Measurements from ENCODE around the gene SNTB2.
"Not testable (repeated sequence)": the region's sequence is repeated elsewhere in the genome, so short reads cannot be mapped to it uniquely, and the experiment has no call there.

SNTB2 gene

GRCh38 chr16:69186642-69187445 is at the start of gene SNTB2:
Gene SNTB2, plus strand, starts transcription at chr16:69187164. Its CDS starts 3 bp downstream, at chr16:69187167.
- Mint-ChIP-seq H3K27ac (peak within 1 kb of the TSS; percentile 99), H3K27me3 (no peaks in the 10 kb centered on the region), H3K36me3 (peaks cover 4% of the 10 kb centered on the region), H3K9me3 (ENCODE audit: low read depth) (no peaks in the 10 kb centered on the region), H3K4me3 (peak within 1 kb of the TSS; percentile 99), H3K4me1 (ENCODE audit: low read depth) (peaks cover 49% of the 10 kb centered on the region)

GRCh38 chr16:69138608-69139007 is 48.4 kb upstream of the SNTB2 start:
- Mint-ChIP-seq H3K4me3 (no peak overlapping the region), H3K27ac (no peak overlapping the region), H3K27me3 (no peaks in the 10 kb centered on the region), H3K9me3 (ENCODE audit: low read depth) (no peaks in the 10 kb centered on the region), H3K4me1 (ENCODE audit: low read depth) (peaks cover 31% of the 10 kb centered on the region), H3K36me3 (peaks cover 22% of the 10 kb centered on the region)

- H3K27ac Mint-ChIP-seq; H3K27me3 Mint-ChIP-seq; H3K4me3 Mint-ChIP-seq; H3K9me3 Mint-ChIP-seq (ENCODE audit: low read depth): not testable (repeated sequence)
- H3K4me1 Mint-ChIP-seq (ENCODE audit: low read depth): peaks cover 24% of the 10 kb centered on the region
- peaks cover 17% of the 10 kb centered on the region for H3K36me3 Mint-ChIP-seq
Observed at GRCh38 chr16:69139464-69139863, 47.5 kb upstream of the SNTB2 start.

GRCh38 chr16:69141014-69141413 is 46.0 kb upstream of the SNTB2 start:
- Mint-ChIP-seq H3K36me3 (peaks cover 17% of the 10 kb centered on the region), H3K4me3 (no peak overlapping the region), H3K4me1 (ENCODE audit: low read depth) (peaks cover 16% of the 10 kb centered on the region), H3K9me3 (ENCODE audit: low read depth) (no peaks in the 10 kb centered on the region), H3K27ac (no peak overlapping the region), H3K27me3 (no peaks in the 10 kb centered on the region)

GRCh38 chr16:69141936-69142335 is 45.0 kb upstream of the SNTB2 start:
- Mint-ChIP-seq H3K36me3 (peaks cover 20% of the 10 kb centered on the region), H3K27me3 (no peaks in the 10 kb centered on the region), H3K27ac (no peak overlapping the region), H3K4me1 (ENCODE audit: low read depth) (peaks cover 11% of the 10 kb centered on the region), H3K9me3 (ENCODE audit: low read depth) (no peaks in the 10 kb centered on the region), H3K4me3 (no peak overlapping the region)

- H3K4me3 Mint-ChIP-seq: no peak overlapping the region
- H3K36me3 Mint-ChIP-seq: peaks cover 17% of the 10 kb centered on the region
- H3K4me1 Mint-ChIP-seq (ENCODE audit: low read depth): peaks cover 6% of the 10 kb centered on the region
- peak overlapping the region; percentile 7 for H3K27ac Mint-ChIP-seq
- no peaks in the 10 kb centered on the region for H3K9me3 Mint-ChIP-seq (ENCODE audit: low read depth)
- no peaks in the 10 kb centered on the region for H3K27me3 Mint-ChIP-seq
Observed at GRCh38 chr16:69143116-69143515, 43.8 kb upstream of the SNTB2 start.

GRCh38 chr16:69145658-69146057 is 41.3 kb upstream of the SNTB2 start:
- peaks cover 6% of the 10 kb centered on the region for H3K4me1 Mint-ChIP-seq (ENCODE audit: low read depth)
- no peak overlapping the region for H3K4me3 Mint-ChIP-seq
- H3K27me3 Mint-ChIP-seq: no peaks in the 10 kb centered on the region
- H3K36me3 Mint-ChIP-seq: peaks cover 13% of the 10 kb centered on the region
- H3K27ac Mint-ChIP-seq: no peak overlapping the region
- H3K9me3 Mint-ChIP-seq (ENCODE audit: low read depth): no peaks in the 10 kb centered on the region

GRCh38 chr16:69149621-69150020 is 37.3 kb upstream of the SNTB2 start:
- not testable (repeated sequence) for H3K9me3 Mint-ChIP-seq (ENCODE audit: low read depth); H3K4me1 Mint-ChIP-seq (ENCODE audit: low read depth); H3K4me3 Mint-ChIP-seq; H3K27me3 Mint-ChIP-seq; H3K27ac Mint-ChIP-seq
- peaks cover 10% of the 10 kb centered on the region for H3K36me3 Mint-ChIP-seq

GRCh38 chr16:69150146-69150865 is 36.7 kb upstream of the SNTB2 start:
- Mint-ChIP-seq H3K9me3 (ENCODE audit: low read depth) (no peaks in the 10 kb centered on the region), H3K36me3 (peaks cover 10% of the 10 kb centered on the region), H3K4me3 (no peak overlapping the region), H3K4me1 (ENCODE audit: low read depth) (peaks cover 2% of the 10 kb centered on the region), H3K27me3 (no peaks in the 10 kb centered on the region), H3K27ac (no peak overlapping the region)

GRCh38 chr16:69157196-69157595 is 29.8 kb upstream of the SNTB2 start:
- Mint-ChIP-seq H3K4me3 (no peak overlapping the region), H3K4me1 (ENCODE audit: low read depth) (peaks cover 12% of the 10 kb centered on the region), H3K27me3 (no peaks in the 10 kb centered on the region), H3K36me3 (peaks cover 27% of the 10 kb centered on the region), H3K27ac (no peak overlapping the region), H3K9me3 (ENCODE audit: low read depth) (no peaks in the 10 kb centered on the region)

GRCh38 chr16:69160192-69160591 is 26.8 kb upstream of the SNTB2 start:
- no peak overlapping the region for H3K27ac Mint-ChIP-seq
- peaks cover 25% of the 10 kb centered on the region for H3K4me1 Mint-ChIP-seq (ENCODE audit: low read depth)
- no peak overlapping the region for H3K4me3 Mint-ChIP-seq
- peaks cover 27% of the 10 kb centered on the region for H3K36me3 Mint-ChIP-seq
- no peaks in the 10 kb centered on the region for H3K27me3 Mint-ChIP-seq
- no peaks in the 10 kb centered on the region for H3K9me3 Mint-ChIP-seq (ENCODE audit: low read depth)

GRCh38 chr16:69165584-69165983 is 21.4 kb upstream of the SNTB2 start:
- Mint-ChIP-seq H3K27me3 (no peaks in the 10 kb centered on the region), H3K4me3 (peak overlapping the region; percentile 81), H3K4me1 (ENCODE audit: low read depth) (peaks cover 43% of the 10 kb centered on the region), H3K9me3 (ENCODE audit: low read depth) (no peaks in the 10 kb centered on the region), H3K27ac (peak overlapping the region; percentile 94), H3K36me3 (peaks cover 15% of the 10 kb centered on the region)

GRCh38 chr16:69166221-69166833 is 20.6 kb upstream of the SNTB2 start:
- Mint-ChIP-seq H3K9me3 (ENCODE audit: low read depth) (no peaks in the 10 kb centered on the region), H3K36me3 (peaks cover 14% of the 10 kb centered on the region), H3K27me3 (no peaks in the 10 kb centered on the region), H3K27ac (peak overlapping the region; percentile 94), H3K4me1 (ENCODE audit: low read depth) (peaks cover 42% of the 10 kb centered on the region), H3K4me3 (peak overlapping the region; percentile 81)

- Mint-ChIP-seq H3K27me3 (no peaks in the 10 kb centered on the region), H3K9me3 (ENCODE audit: low read depth) (no peaks in the 10 kb centered on the region), H3K4me1 (ENCODE audit: low read depth) (peaks cover 42% of the 10 kb centered on the region), H3K27ac (peak overlapping the region; percentile 94), H3K36me3 (peaks cover 14% of the 10 kb centered on the region), H3K4me3 (peak overlapping the region; percentile 81)
Observed at GRCh38 chr16:69166946-69167930, 19.7 kb upstream of the SNTB2 start.
